ENCODE measurements around the gene ACOT6.
"Not testable (repeated sequence)": the region's sequence is repeated elsewhere in the genome, so short reads cannot be mapped to it uniquely, and the experiment has no call there.

Gene ACOT6, protein sequence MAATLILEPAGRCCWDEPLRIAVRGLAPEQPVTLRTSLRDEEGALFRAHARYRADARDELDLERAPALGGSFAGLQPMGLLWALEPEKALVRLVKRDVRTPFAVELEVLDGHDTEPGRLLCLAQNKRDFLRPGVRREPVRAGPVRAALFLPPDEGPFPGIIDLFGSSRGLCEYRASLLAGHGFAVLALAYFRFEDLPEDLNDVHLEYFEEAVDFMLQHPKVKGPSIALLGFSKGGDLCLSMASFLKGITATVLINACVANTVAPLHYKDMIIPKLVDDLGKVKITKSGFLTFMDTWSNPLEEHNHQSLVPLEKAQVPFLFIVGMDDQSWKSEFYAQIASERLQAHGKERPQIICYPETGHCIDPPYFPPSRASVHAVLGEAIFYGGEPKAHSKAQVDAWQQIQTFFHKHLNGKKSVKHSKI
- total RNA-seq: 0 reads per million in 2 experiments

- DNase-seq (ENCODE audit: low read depth): peak; percentile 42
Measured at GRCh38 chr14:73612339-73613045, at the start of gene ACOT6. ACOT6 (plus strand) TSS chr14:73612517; CDS start chr14:73612572, 55 bp downstream.

GRCh38 chr14:73562696-73563095 lies 49.6 kb upstream of the ACOT6 start:
- not testable (repeated sequence) for DNase-seq (ENCODE audit: low read depth)

- not testable (repeated sequence) for DNase-seq (ENCODE audit: low read depth)
Measured at GRCh38 chr14:73566431-73566830, 45.9 kb upstream of the ACOT6 start.

- DNase-seq (ENCODE audit: low read depth): not testable (repeated sequence)
Measured at GRCh38 chr14:73566935-73567334, 45.4 kb upstream of the ACOT6 start.

DNA sequence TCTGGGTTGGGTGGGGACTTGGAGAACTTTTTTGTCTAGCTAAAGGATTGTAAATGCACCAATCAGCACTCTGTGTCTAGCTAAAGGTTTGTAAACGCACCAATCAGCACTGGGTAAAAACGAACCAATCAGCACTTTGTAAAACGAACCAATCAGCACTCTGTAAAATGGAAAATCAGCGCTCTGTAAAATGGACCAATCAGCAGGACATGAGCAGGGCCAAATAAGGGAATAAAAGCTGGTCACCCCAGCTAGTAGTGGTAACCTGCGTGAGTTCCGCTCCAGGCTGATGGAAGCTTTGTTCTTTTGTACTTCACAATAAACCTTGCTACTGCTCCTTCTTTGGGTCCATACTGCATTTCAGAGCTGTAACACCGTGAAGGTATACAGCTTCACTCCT lies 45.0 kb upstream of the ACOT6 start:
- DNase-seq (ENCODE audit: low read depth): no peak

- no peak for DNase-seq (ENCODE audit: low read depth)
Measured at GRCh38 chr14:73567951-73568885, 44.1 kb upstream of the ACOT6 start.

DNA sequence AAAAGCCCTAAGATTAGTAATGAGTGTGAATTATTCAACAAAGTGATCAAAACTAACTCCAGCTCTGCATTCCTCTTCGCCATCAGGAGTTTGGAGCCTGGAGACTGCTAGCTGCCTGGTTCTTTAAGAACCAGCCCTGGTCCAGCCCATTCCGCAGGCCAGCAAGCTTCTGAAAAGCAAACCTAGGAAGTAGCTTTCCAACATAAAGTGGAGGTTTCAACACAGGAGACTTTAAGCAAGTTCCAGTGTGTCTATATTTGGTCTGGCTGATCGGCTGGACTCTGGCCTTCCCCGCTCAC lies 43.5 kb upstream of the ACOT6 start:
- DNase-seq (ENCODE audit: low read depth): not testable (repeated sequence)

DNA sequence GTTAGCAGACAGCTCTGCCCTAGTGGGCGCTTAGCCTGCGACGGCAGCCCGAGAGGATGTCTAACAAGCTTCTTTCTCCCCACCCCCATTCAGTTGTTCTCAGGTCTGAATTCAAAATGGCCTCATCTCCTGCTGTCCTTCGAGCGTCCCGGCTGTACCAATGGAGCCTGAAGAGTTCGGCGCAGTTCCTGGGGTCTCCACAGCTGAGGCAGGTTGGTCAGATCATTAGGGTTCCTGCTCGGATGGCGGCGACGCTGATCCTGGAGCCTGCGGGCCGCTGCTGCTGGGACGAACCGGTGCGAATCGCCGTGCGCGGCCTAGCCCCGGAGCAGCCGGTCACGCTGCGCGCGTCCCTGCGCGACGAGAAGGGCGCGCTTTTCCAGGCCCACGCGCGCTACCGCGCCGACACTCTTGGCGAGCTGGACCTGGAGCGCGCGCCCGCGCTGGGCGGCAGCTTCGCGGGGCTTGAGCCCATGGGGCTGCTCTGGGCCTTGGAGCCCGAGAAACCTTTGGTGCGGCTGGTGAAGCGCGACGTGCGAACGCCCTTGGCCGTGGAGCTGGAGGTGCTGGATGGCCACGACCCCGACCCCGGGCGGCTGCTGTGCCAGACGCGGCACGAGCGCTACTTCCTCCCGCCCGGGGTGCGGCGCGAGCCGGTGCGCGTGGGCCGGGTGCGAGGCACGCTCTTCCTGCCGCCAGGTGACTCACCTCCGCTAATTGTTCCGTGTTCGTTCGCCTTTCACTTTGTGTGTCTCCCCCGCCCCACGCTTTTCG lies 42.9 kb upstream of the ACOT6 start, which contains the start of gene ACOT2:
TSS of gene ACOT2 (plus strand) at position 29 of the 774 bp plus-strand sequence. CDS start at position 57, 28 bp downstream.
- peak; percentile 42 for DNase-seq (ENCODE audit: low read depth)

DNA sequence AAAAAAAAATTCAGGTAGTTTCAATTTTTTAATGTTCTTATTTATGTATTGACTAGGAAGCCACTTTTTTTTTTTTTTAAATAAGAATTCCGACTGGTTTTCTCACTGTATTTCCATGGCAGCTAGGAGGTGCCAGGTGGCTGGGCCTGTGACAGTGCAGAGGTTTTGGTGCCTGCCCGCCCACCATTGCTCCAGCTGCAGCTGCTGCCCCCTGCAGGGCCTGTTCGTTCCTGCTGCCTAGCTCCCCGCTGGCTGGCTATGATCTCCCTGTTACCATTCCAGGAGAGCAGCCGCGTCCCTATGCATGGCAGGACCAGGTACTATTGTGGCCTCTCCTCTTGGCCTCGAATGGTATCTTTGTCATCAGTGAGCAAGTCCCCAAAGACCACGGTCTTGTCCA lies 41.4 kb upstream of the ACOT6 start:
- DNase-seq (ENCODE audit: low read depth): peak; percentile 31

- DNase-seq (ENCODE audit: low read depth): not testable (repeated sequence)
Measured at GRCh38 chr14:73573034-73573433, 39.3 kb upstream of the ACOT6 start.

GRCh38 chr14:73573740-73574139 lies 38.6 kb upstream of the ACOT6 start:
- not testable (repeated sequence) for DNase-seq (ENCODE audit: low read depth)

DNA sequence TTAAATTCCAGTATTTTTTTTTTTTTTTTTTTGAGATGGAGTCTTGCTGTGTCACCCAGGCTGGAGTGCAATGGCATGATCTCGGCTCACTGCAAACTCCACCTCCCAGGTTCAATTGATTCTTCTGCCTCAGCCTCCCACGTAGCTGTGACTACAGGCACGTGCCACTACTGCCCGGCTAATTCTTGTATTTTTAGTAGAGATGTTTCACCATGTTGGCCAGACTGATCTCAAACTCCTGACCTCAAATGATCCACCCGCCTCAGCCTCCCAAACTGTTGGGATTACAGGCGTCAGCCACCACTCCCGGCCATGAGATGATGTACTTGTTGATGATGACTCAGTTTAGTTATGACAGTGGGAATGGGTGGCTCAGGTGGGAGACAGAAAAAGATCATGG lies 38.1 kb upstream of the ACOT6 start:
- DNase-seq (ENCODE audit: low read depth): not testable (repeated sequence)

GRCh38 chr14:73576391-73576790 lies 35.9 kb upstream of the ACOT6 start:
- no peak for DNase-seq (ENCODE audit: low read depth)

DNA sequence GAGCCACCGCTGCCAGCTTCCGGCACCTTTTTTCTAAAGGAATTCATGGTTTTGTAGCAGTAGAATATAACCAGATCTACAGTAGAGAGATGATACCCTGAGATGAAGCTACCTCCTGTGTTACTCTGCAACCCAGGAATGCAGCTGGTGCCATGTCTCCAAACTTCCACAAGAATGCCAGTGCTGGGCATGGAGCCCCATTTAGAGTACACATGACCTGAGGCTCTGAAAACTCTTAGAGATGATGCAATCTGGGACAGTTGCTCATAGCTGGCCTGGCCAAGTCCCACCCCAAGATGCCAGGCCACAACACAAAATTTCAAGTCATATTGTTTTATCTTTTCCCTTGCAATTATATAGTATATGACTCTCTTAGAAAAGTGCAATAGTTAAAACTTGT lies 35.1 kb upstream of the ACOT6 start:
- DNase-seq (ENCODE audit: low read depth): not testable (repeated sequence)

DNA sequence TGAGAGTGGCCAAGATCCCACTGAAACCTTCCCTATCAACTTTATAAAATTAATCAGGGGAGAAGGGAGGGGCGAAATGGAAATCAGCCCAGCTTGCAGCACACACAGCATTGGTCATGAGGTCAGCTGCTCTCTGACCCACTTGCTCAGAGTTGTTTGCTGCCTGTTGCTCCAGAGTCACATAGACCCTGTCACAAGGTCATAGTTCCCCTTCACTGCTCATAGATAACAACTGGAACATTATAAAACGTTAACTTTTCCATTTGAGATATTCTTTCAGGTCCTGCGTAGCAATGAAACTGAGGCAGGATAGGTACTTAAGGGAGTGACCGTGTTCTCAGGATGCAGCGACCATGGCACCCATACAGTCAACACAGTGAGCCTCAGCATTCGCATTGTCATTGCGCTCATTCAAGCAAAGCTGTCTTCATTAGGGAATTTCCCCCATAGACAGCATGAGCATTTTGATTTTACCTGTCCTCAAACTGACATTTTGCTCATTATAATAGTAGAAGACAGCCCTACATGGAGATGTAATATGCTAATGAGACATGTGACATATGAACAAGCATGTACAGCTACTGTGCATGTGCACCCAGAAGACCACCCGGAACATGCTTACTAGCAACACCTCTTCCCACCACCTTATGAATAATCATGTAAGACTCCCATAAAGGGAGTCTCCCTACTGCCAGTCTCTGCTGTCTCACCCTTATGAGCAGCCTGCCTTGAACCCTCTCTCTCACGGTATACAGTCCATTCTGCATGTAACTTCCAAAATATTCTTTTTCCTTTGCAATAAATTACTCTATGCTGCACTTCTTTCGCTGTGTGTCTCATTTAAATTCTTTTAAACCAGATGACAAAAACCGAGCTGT lies 30.0 kb upstream of the ACOT6 start:
- not testable (repeated sequence) for DNase-seq (ENCODE audit: low read depth)

GRCh38 chr14:73588695-73589094 lies 23.6 kb upstream of the ACOT6 start:
- DNase-seq (ENCODE audit: low read depth): no peak

- DNase-seq (ENCODE audit: low read depth): no peak
Measured at GRCh38 chr14:73589116-73589515, 23.2 kb upstream of the ACOT6 start.

DNA sequence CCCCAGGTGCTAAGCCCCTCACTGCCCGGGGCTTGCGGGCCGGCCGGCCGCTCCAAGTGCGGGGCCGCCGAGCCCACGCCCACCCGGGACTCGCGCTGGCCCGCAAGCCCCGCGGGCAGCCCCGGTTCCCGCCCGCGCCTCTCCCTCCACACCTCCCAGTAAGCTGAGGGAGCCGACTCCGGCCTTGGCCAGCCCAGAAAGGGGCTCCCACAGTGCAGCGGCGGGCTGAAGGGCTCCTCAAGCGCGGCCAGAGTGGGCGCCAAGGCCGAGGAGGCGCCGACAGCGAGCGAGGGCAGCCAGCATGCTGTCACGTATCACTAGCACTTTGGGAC lies 21.7 kb upstream of the ACOT6 start:
- not testable (repeated sequence) for DNase-seq (ENCODE audit: low read depth)

DNA sequence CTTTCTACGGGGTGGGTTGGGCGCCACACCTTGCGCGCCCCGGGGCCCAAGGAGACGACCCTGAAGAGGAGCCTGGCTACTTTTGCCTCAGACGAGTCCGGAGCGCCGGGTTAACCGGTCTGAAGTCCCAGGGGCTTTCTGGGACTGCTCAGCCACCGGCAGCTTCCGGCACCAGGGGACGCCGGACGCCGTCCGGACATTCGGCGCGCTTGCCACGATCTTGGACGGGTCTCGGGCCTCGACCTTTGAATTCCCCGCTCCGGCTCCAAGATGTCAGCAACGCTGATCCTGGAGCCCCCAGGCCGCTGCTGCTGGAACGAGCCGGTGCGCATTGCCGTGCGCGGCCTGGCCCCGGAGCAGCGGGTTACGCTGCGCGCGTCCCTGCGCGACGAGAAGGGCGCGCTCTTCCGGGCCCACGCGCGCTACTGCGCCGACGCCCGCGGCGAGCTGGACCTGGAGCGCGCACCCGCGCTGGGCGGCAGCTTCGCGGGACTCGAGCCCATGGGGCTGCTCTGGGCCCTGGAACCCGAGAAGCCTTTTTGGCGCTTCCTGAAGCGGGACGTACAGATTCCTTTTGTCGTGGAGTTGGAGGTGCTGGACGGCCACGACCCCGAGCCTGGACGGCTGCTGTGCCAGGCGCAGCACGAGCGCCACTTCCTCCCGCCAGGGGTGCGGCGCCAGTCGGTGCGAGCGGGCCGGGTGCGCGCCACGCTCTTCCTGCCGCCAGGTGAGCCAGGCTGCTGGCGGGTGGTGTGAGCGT lies 20.4 kb upstream of the ACOT6 start, which contains the start of gene ACOT4:
TSS of gene ACOT4 (plus strand) at position 184 of the 760 bp plus-strand sequence. CDS start at position 271, 87 bp downstream.
- DNase-seq (ENCODE audit: low read depth): peak; percentile 44
